ENCODE data around the gene PIKFYVE.
"Not testable (repeated sequence)": the region's sequence is repeated elsewhere in the genome, so short reads cannot be mapped to it uniquely, and the experiment has no call there.

The PIKFYVE gene

GRCh38 chr2:208266936-208267335 is 881 bp downstream of the PIKFYVE start:
- H3K4me3 ChIP-seq (ENCODE audit: low read depth in 1 of 5, low read length in 5 of 5), result peak overlapping the region; percentile 70 to 91 (median 81)
- peak overlapping the region; percentile 92 for H3K27ac ChIP-seq (ENCODE audit: low read depth, low read length)
- peak overlapping the region; percentile 73 to 93 (median 86) for H3K9ac ChIP-seq (ENCODE audit: low read length in 5 of 5)
- H3K4me1 ChIP-seq (ENCODE audit: control insufficient read depth in 5 of 5, insufficient read depth in 5 of 5, low read length in 5 of 5), result peaks cover 3 to 43% (median 34%) of the 10 kb centered on the region in 5 donors
- H3K9me3 ChIP-seq (ENCODE audit: control insufficient read depth in 5 of 5, low read length in 5 of 5), result no peaks in the 10 kb centered on the region
- peaks cover 3 to 9% (median 4%) of the 10 kb centered on the region in 5 donors for H3K36me3 ChIP-seq (ENCODE audit: control insufficient read depth in 5 of 5, insufficient read depth in 5 of 5, low read length in 5 of 5)
- no peaks in the 10 kb centered on the region for H3K27me3 ChIP-seq (ENCODE audit: control insufficient read depth in 5 of 5, insufficient read depth in 4 of 5, low read length in 5 of 5)

- Histone ChIP-seq H3K4me1 (ENCODE audit: control insufficient read depth in 5 of 5, insufficient read depth in 5 of 5, low read length in 5 of 5) (peaks cover 3 to 43% (median 34%) of the 10 kb centered on the region in 5 donors), H3K4me3 (ENCODE audit: low read depth in 1 of 5, low read length in 5 of 5) (peak overlapping the region in 2 of 5 donors; percentile 22 to 37), H3K36me3 (ENCODE audit: control insufficient read depth in 5 of 5, insufficient read depth in 5 of 5, low read length in 5 of 5) (peaks cover 3 to 12% (median 7%) of the 10 kb centered on the region in 5 donors), H3K27ac (ENCODE audit: low read depth, low read length) (peak overlapping the region; percentile 92), H3K9ac (ENCODE audit: low read length in 5 of 5) (peak overlapping the region in 3 of 5 donors; percentile 39 to 93 (median 73))
- H3K9me3 ChIP-seq (ENCODE audit: control insufficient read depth in 5 of 5, low read length in 5 of 5); H3K27me3 ChIP-seq (ENCODE audit: control insufficient read depth in 5 of 5, insufficient read depth in 4 of 5, low read length in 5 of 5): not testable (repeated sequence)
Observed at GRCh38 chr2:208267526-208267925, 1.5 kb downstream of the PIKFYVE start.

- Histone ChIP-seq H3K27ac (ENCODE audit: low read depth, low read length) (no peak overlapping the region), H3K27me3 (ENCODE audit: control insufficient read depth in 5 of 5, insufficient read depth in 4 of 5, low read length in 5 of 5) (no peaks in the 10 kb centered on the region), H3K9ac (ENCODE audit: low read length in 5 of 5) (peak overlapping the region in 2 of 5 donors; percentile 32 to 39)
Observed at GRCh38 chr2:208268156-208268952, 2.3 kb downstream of the PIKFYVE start.

GRCh38 chr2:208269091-208269490 is 3.0 kb downstream of the PIKFYVE start:
- Histone ChIP-seq H3K9ac (ENCODE audit: low read length in 5 of 5) (no peak overlapping the region), H3K9me3 (ENCODE audit: control insufficient read depth in 5 of 5, low read length in 5 of 5) (no peaks in the 10 kb centered on the region), H3K4me1 (ENCODE audit: control insufficient read depth in 5 of 5, insufficient read depth in 5 of 5, low read length in 5 of 5) (peaks cover 3 to 43% (median 34%) of the 10 kb centered on the region in 5 donors), H3K4me3 (ENCODE audit: low read depth in 1 of 5, low read length in 5 of 5) (no peak overlapping the region), H3K36me3 (ENCODE audit: control insufficient read depth in 5 of 5, insufficient read depth in 5 of 5, low read length in 5 of 5) (peaks cover 11 to 23% (median 19%) of the 10 kb centered on the region in 5 donors), H3K27me3 (ENCODE audit: control insufficient read depth in 5 of 5, insufficient read depth in 4 of 5, low read length in 5 of 5) (no peaks in the 10 kb centered on the region), H3K27ac (ENCODE audit: low read depth, low read length) (no peak overlapping the region)

More at GRCh38 chr2:208268156-208268952, 2.3 kb downstream of the PIKFYVE start:
- peaks cover 4 to 15% (median 11%) of the 10 kb centered on the region in 5 donors for H3K36me3 ChIP-seq (ENCODE audit: control insufficient read depth in 5 of 5, insufficient read depth in 5 of 5, low read length in 5 of 5)
- H3K9me3 ChIP-seq (ENCODE audit: control insufficient read depth in 5 of 5, low read length in 5 of 5), result no peaks in the 10 kb centered on the region
- H3K4me1 ChIP-seq (ENCODE audit: control insufficient read depth in 5 of 5, insufficient read depth in 5 of 5, low read length in 5 of 5), result peaks cover 3 to 43% (median 34%) of the 10 kb centered on the region in 5 donors
- H3K4me3 ChIP-seq (ENCODE audit: low read depth in 1 of 5, low read length in 5 of 5), result peak overlapping the region in 1 of 5 donors; percentile 22

GRCh38 chr2:208274748-208275147 is 8.7 kb downstream of the PIKFYVE start:
- Histone ChIP-seq H3K36me3 (ENCODE audit: control insufficient read depth in 5 of 5, insufficient read depth in 5 of 5, low read length in 5 of 5) (peaks cover 48 to 68% (median 58%) of the 10 kb centered on the region in 5 donors), H3K4me3 (ENCODE audit: low read depth in 1 of 5, low read length in 5 of 5) (no peak overlapping the region), H3K4me1 (ENCODE audit: control insufficient read depth in 5 of 5, insufficient read depth in 5 of 5, low read length in 5 of 5) (peaks cover 0 to 2% (median 0%) of the 10 kb centered on the region in 5 donors), H3K9ac (ENCODE audit: low read length in 5 of 5) (no peak overlapping the region), H3K9me3 (ENCODE audit: control insufficient read depth in 5 of 5, low read length in 5 of 5) (no peaks in the 10 kb centered on the region), H3K27me3 (ENCODE audit: control insufficient read depth in 5 of 5, insufficient read depth in 4 of 5, low read length in 5 of 5) (no peaks in the 10 kb centered on the region), H3K27ac (ENCODE audit: low read depth, low read length) (no peak overlapping the region)

- Histone ChIP-seq H3K36me3 (ENCODE audit: control insufficient read depth in 5 of 5, insufficient read depth in 5 of 5, low read length in 5 of 5) (peaks cover 68 to 91% (median 77%) of the 10 kb centered on the region in 5 donors), H3K27ac (ENCODE audit: low read depth, low read length) (no peak overlapping the region), H3K9me3 (ENCODE audit: control insufficient read depth in 5 of 5, low read length in 5 of 5) (no peaks in the 10 kb centered on the region), H3K27me3 (ENCODE audit: control insufficient read depth in 5 of 5, insufficient read depth in 4 of 5, low read length in 5 of 5) (no peaks in the 10 kb centered on the region), H3K9ac (ENCODE audit: low read length in 5 of 5) (no peak overlapping the region), H3K4me1 (ENCODE audit: control insufficient read depth in 5 of 5, insufficient read depth in 5 of 5, low read length in 5 of 5) (no peaks in the 10 kb centered on the region), H3K4me3 (ENCODE audit: low read depth in 1 of 5, low read length in 5 of 5) (no peak overlapping the region)
Observed at GRCh38 chr2:208278549-208278948, 12.5 kb downstream of the PIKFYVE start.

- Histone ChIP-seq H3K27me3 (ENCODE audit: control insufficient read depth in 5 of 5, insufficient read depth in 4 of 5, low read length in 5 of 5) (no peaks in the 10 kb centered on the region), H3K36me3 (ENCODE audit: control insufficient read depth in 5 of 5, insufficient read depth in 5 of 5, low read length in 5 of 5) (peaks cover 63 to 87% (median 71%) of the 10 kb centered on the region in 5 donors), H3K4me3 (ENCODE audit: low read depth in 1 of 5, low read length in 5 of 5) (no peak overlapping the region), H3K9ac (ENCODE audit: low read length in 5 of 5) (no peak overlapping the region), H3K9me3 (ENCODE audit: control insufficient read depth in 5 of 5, low read length in 5 of 5) (no peaks in the 10 kb centered on the region), H3K4me1 (ENCODE audit: control insufficient read depth in 5 of 5, insufficient read depth in 5 of 5, low read length in 5 of 5) (no peaks in the 10 kb centered on the region), H3K27ac (ENCODE audit: low read depth, low read length) (no peak overlapping the region)
Observed at GRCh38 chr2:208279236-208279635, 13.2 kb downstream of the PIKFYVE start.

- Histone ChIP-seq H3K27me3 (ENCODE audit: control insufficient read depth in 5 of 5, insufficient read depth in 4 of 5, low read length in 5 of 5) (no peaks in the 10 kb centered on the region), H3K27ac (ENCODE audit: low read depth, low read length) (no peak overlapping the region), H3K4me1 (ENCODE audit: control insufficient read depth in 5 of 5, insufficient read depth in 5 of 5, low read length in 5 of 5) (no peaks in the 10 kb centered on the region), H3K36me3 (ENCODE audit: control insufficient read depth in 5 of 5, insufficient read depth in 5 of 5, low read length in 5 of 5) (peaks cover 62 to 80% (median 64%) of the 10 kb centered on the region in 5 donors), H3K9ac (ENCODE audit: low read length in 5 of 5) (peak overlapping the region in 1 of 5 donors; percentile 45), H3K9me3 (ENCODE audit: control insufficient read depth in 5 of 5, low read length in 5 of 5) (no peaks in the 10 kb centered on the region), H3K4me3 (ENCODE audit: low read depth in 1 of 5, low read length in 5 of 5) (no peak overlapping the region)
Observed at GRCh38 chr2:208280234-208280633, 14.2 kb downstream of the PIKFYVE start.

- H3K9me3 ChIP-seq (ENCODE audit: control insufficient read depth in 5 of 5, low read length in 5 of 5), result no peaks in the 10 kb centered on the region
- peaks cover 59 to 77% (median 63%) of the 10 kb centered on the region in 5 donors for H3K36me3 ChIP-seq (ENCODE audit: control insufficient read depth in 5 of 5, insufficient read depth in 5 of 5, low read length in 5 of 5)
- peaks cover 0 to 3% (median under 1%) of the 10 kb centered on the region in 5 donors for H3K4me1 ChIP-seq (ENCODE audit: control insufficient read depth in 5 of 5, insufficient read depth in 5 of 5, low read length in 5 of 5)
- no peaks in the 10 kb centered on the region for H3K27me3 ChIP-seq (ENCODE audit: control insufficient read depth in 5 of 5, insufficient read depth in 4 of 5, low read length in 5 of 5)
- no peak overlapping the region for H3K4me3 ChIP-seq (ENCODE audit: low read depth in 1 of 5, low read length in 5 of 5)
- no peak overlapping the region for H3K9ac ChIP-seq (ENCODE audit: low read length in 5 of 5)
- H3K27ac ChIP-seq (ENCODE audit: low read depth, low read length), result no peak overlapping the region
Observed at GRCh38 chr2:208280933-208281332, 14.9 kb downstream of the PIKFYVE start.

GRCh38 chr2:208285853-208286252 is 19.8 kb downstream of the PIKFYVE start:
- no peak overlapping the region for H3K27ac ChIP-seq (ENCODE audit: low read depth, low read length)
- H3K4me1 ChIP-seq (ENCODE audit: control insufficient read depth in 5 of 5, insufficient read depth in 5 of 5, low read length in 5 of 5), result peaks cover 0 to 3% (median 2%) of the 10 kb centered on the region in 5 donors
- no peak overlapping the region for H3K4me3 ChIP-seq (ENCODE audit: low read depth in 1 of 5, low read length in 5 of 5)
- peaks cover 43 to 66% (median 45%) of the 10 kb centered on the region in 5 donors for H3K36me3 ChIP-seq (ENCODE audit: control insufficient read depth in 5 of 5, insufficient read depth in 5 of 5, low read length in 5 of 5)
- H3K9ac ChIP-seq (ENCODE audit: low read length in 5 of 5), result no peak overlapping the region
- peaks cover 0 to 5% (median 0%) of the 10 kb centered on the region in 5 donors for H3K9me3 ChIP-seq (ENCODE audit: control insufficient read depth in 5 of 5, low read length in 5 of 5)
- no peaks in the 10 kb centered on the region for H3K27me3 ChIP-seq (ENCODE audit: control insufficient read depth in 5 of 5, insufficient read depth in 4 of 5, low read length in 5 of 5)

Measured in subcutaneous abdominal adipose tissue (tissue), 5 donors.